ENCODE measurements around the gene TMEM123.

- TF ChIP-seq EZH2phosphoT487 (conservative IDR thresholded peaks at IDR 0.05; ENCODE audit: low read length) (no peak), CTCF (IDR thresholded peaks at IDR 0.05; ENCODE audit: insufficient read depth, low read length, poor library complexity, severe bottlenecking) (no peak)
These were observed 10.0 kb upstream of the TMEM123 start for GRCh38 chr11:102462610-102463009.

Measured in SU-DHL-6 (cell line).